ENCODE results near the gene NQO1. TPM values are rescaled to one million over a fixed set of nuclear protein-coding genes. Genes with fewer than 3 reads are reported as not detected.
A peak's percentile ranks its signal among the peaks of the same experiment; 100 is the strongest.

NQO1 gene
- 10 to 100 TPM in 1 of 2 experiments, 1 to 10 TPM in 1; 9.9 to 11.4 TPM for total RNA-seq

DNA sequence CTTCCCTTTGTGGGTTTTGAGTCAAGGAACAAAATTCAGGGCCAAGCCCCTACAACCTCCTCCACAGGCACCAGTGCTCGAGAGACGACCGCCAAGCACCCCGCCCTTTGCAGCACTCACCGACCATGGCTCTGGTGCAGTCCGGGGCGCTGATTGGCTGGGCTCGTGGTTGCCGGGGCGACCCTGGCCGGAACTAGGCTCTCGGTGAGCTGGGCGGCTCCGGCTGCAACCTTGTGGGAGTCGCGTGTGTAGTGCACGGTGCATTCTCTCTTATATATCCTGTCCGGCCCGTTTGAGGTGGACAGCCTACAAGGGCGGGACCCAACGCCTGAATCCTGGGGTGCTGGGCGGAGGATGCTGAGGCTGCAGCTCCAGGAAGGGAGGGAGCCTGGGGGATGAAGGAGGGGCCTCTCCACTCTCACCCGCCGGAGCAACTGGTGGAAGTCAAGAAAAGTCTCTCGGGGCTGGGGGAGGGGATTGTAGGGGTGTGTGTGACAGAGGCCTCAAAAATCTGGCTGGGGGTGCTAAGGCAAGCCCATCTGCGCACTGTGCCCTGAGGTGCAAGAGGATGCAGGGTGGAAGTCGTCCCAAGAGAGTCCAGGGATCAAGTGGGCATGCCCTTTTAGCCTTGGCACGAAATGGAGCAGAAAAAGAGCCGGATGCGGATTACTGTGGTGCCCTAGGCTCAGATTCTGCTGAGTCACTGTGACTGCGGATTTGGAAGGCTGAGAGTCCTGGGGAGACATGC, at the start of gene NQO1:
TSS of gene NQO1 (minus strand) at position 248 of the 748 bp plus-strand sequence. CDS start at position 127, 121 bp downstream.
- DNase-seq (peak; percentile 95), ATAC-seq (peak; percentile 99)
- POLR2A ChIA-PET: interaction anchor here (0.5 to 2.0 kb wide), 4 partner anchors 15 to 33 kb away, joined by 3 to 5 read pairs (median 4); partner anchors contain the start of gene NOB1
- Mint-ChIP-seq H3K4me3 (peak within 1 kb of the TSS; percentile 79), H3K27ac (peak within 1 kb of the TSS; percentile 89), H3K9me3 (ENCODE audit: low read depth) (no peaks in the 10 kb centered on the region), H3K36me3 (ENCODE audit: low read depth) (no peaks in the 10 kb centered on the region), H3K27me3 (no peaks in the 10 kb centered on the region), H3K4me1 (peaks cover 24% of the 10 kb centered on the region)
- CTCF ChIA-PET: interaction anchor here (0.7 to 3.6 kb wide), 6 partner anchors 18 to 319 kb away, joined by 3 to 22 read pairs (median 4); partner anchors contain the start of gene NOB1
- intact Hi-C loops (cut with DNase I, micrococcal nuclease): loop anchor here (1.0 kb wide), 3 partner anchors 28 to 340 kb away; partner anchors contain the start of genes NOB1 (in 2 of the 2), TERF2 (in 1 of the 2) and WWP2 (in 1 of the 2)

DNA sequence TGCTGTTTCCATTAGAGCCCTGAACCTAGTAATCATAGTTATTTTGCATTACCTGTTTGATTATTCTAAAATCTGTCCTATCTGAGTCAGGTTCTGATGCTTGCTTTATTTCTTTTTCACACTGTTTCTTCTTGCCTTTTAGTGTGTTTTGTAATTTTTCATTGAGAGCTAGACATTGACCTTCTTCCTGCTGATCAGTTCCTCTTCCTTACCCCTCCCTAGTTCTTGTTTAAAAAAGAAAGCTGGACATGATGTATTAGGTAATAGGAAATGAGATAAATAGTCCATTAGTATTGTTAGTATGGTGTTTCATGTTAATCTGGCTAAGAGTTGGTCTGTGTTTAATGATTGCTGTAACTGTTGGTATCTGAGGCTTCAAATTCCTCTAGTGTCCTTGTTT, 49.2 kb upstream of the NQO1 start:
- ATAC-seq: no peak
- DNase-seq: no peak
- Mint-ChIP-seq H3K4me1 (peaks cover 35% of the 10 kb centered on the region), H3K27ac (no peak overlapping the region), H3K4me3 (no peak overlapping the region), H3K27me3 (no peaks in the 10 kb centered on the region), H3K36me3 (ENCODE audit: low read depth) (peaks cover 28% of the 10 kb centered on the region), H3K9me3 (ENCODE audit: low read depth) (peaks cover 9% of the 10 kb centered on the region)
- CTCF ChIA-PET: no interaction called here
- POLR2A ChIA-PET: no interaction called here
- intact Hi-C loops (cut with DNase I, micrococcal nuclease): no loop called here

DNA sequence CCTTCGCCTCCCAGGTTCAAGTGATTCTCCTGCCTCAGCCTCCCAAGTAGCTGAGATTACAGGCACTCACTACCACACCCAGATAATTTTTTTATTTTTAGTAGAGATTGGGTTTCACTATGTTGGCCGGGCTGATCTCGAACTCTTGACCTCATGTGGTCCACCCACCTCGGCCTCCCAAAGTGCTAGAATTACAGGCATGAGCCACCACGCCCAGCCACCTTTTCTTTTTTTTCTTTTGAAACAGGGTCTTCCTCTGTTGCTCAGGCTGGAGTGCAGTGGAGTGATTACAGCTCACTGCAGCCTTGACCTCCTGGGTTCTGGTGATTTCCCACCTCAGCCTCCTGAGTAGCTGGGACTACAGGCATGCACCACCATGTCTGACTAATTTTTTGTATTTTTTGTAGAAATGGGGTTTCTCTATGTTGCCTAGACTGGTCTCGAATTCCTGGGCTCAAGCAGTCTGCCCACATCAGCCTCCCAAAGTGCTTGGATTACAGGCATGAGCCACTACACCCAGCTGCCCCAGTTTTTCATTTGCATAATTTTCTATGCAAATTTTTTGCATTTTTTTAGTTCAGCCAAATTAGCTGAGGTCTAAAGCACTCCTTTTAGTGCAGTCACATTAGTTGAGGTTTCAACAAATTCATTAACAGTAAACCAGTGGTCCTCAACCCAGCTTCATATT, 47.0 kb upstream of the NQO1 start:
- Mint-ChIP-seq H3K9me3 (ENCODE audit: low read depth) (peaks cover 9% of the 10 kb centered on the region), H3K36me3 (ENCODE audit: low read depth) (peaks cover 29% of the 10 kb centered on the region), H3K4me3 (no peak overlapping the region), H3K4me1 (peaks cover 42% of the 10 kb centered on the region), H3K27me3 (no peaks in the 10 kb centered on the region), H3K27ac (peak overlapping the region; percentile 34)
- ATAC-seq (no peak), DNase-seq (no peak)
- POLR2A ChIA-PET: interaction anchor here (1.4 kb wide), 1 partner anchor 10 kb away, joined by 3 read pairs; no protein-coding TSS in a partner anchor
- intact Hi-C loops (cut with DNase I, micrococcal nuclease): no loop called here
- CTCF ChIA-PET: interaction anchor here (0.6 to 2.6 kb wide), 2 partner anchors 19 to 267 kb away, joined by 3 to 15 read pairs; partner anchors contain the start of gene NOB1

DNA sequence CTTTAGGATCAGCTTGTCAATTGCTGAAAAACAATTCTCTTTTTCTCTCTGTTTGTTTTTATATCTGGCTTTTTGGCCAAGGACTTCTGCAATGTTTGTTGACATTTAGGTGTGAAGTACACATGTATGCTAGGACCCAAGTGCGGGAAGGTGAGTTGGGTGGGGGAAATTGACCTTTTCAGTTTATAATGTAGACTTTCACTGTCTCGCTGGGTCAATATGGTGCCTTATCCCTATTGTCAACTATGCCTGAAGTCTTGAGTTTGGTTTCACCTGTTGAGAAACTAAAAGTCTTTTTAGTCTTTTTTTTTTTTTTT, 45.2 kb upstream of the NQO1 start:
- H3K36me3 Mint-ChIP-seq (ENCODE audit: low read depth): peaks cover 28% of the 10 kb centered on the region
- no peak overlapping the region for H3K4me3 Mint-ChIP-seq
- CTCF ChIA-PET: interaction anchor here (1.0 to 2.6 kb wide), 2 partner anchors 17 to 61 kb away, joined by 3 to 15 read pairs; partner anchors contain the start of gene NOB1

DNA sequence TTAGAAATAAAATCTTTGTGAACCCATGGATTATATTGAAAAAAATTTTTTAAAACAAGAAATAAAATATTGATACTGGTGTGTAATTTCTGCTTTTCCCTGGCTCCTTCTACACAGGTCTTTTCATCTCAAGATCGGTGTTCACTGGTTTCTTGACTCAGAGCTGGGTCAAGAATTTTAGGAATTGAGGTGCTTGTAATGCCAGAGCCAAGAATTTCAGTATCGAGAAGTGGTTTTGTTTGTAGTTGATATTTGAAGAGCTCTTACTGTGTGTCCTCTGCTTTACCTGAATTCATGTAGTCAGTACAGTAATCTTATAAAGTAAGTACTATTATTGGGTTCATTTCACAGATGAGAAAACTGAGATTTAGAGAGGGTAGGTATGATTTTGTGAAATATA, 43.0 kb upstream of the NQO1 start:
- no peak for DNase-seq
- POLR2A ChIA-PET: no interaction called here
- intact Hi-C loops (cut with DNase I, micrococcal nuclease): no loop called here
- ATAC-seq: no peak
- no peak overlapping the region for H3K27ac Mint-ChIP-seq
- peaks cover 8% of the 10 kb centered on the region for H3K36me3 Mint-ChIP-seq (ENCODE audit: low read depth)
- CTCF ChIA-PET: interaction anchor here (0.5 to 1.8 kb wide), 3 partner anchors 13 to 97 kb away, joined by 3 to 9 read pairs (median 4); partner anchors contain the start of gene NOB1
- no peaks in the 10 kb centered on the region for H3K9me3 Mint-ChIP-seq (ENCODE audit: low read depth)
- H3K4me3 Mint-ChIP-seq: no peak overlapping the region
- peaks cover 66% of the 10 kb centered on the region for H3K4me1 Mint-ChIP-seq
- no peaks in the 10 kb centered on the region for H3K27me3 Mint-ChIP-seq

More for the DNA sequence above, 45.2 kb upstream of the NQO1 start:
- Mint-ChIP-seq H3K27ac (no peak overlapping the region), H3K9me3 (ENCODE audit: low read depth) (peaks cover 9% of the 10 kb centered on the region), H3K27me3 (no peaks in the 10 kb centered on the region), H3K4me1 (peaks cover 55% of the 10 kb centered on the region)
- POLR2A ChIA-PET: interaction anchor here (0.6 kb wide), 1 partner anchor 206 kb away, joined by 5 read pairs; no protein-coding TSS in a partner anchor
- no peak for ATAC-seq
- intact Hi-C loops (cut with DNase I, micrococcal nuclease): no loop called here
- DNase-seq: no peak

DNA sequence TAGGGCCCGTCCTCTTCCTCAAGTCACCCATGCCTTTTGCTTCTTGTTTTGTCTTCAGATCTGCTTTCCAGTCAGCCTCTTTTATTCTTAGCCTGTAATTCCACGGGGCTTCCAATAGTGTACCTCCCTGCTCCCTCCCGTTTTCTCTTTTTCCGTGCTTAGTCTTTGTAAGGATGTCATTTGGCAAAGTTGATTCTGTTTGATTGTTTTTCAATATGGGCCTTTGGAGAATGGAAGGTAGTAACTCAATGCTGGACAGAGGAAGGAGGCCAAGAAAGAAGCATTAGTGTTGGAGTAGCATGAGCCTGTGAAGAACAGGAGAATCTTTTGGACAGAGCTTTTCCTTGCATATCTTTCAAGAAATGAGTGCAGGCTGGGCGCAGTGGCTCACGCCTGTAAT, 42.3 kb upstream of the NQO1 start:
- intact Hi-C loops (cut with DNase I, micrococcal nuclease): no loop called here
- POLR2A ChIA-PET: no interaction called here
- CTCF ChIA-PET: interaction anchor here (0.5 to 1.8 kb wide), 3 partner anchors 12 to 98 kb away, joined by 3 to 9 read pairs (median 4); partner anchors contain the start of gene NOB1

DNA sequence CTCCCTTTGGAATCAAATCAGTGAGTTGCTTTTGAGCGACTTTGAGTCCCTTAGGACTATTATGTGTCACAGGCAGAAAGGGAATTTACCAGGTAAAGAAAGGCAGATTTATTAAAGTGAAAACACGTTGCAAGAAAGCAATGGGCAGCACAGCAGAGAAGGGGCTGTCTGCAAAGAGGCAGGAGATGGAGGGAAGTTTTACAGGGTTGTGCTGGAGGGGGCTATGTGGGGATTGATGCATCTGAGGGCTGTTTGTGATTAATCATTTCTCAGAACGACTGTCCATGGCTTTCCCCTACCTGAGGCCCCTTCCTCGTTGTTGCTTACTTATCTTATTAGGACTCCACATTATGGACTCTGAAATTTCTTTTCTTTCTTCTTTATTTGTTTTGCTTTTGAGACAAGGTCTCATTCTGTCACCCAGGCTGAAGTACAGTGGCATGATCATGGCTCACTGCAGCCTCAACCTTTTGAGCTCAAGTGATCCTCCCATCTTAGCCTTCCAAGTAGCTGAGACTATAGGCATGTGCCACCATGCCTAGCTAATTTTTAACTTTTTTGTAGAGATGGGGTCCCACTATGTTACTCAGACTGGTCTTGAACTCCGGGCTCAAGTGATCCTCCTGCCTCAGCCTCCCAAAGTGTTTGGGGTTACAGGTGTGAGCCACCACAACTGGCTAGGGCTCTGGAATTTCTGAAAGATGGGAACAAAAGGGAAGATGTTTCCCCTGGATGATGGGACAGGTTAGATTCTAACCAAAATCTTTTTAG, 41.3 kb upstream of the NQO1 start:
- H3K27me3 Mint-ChIP-seq: no peaks in the 10 kb centered on the region
- POLR2A ChIA-PET: interaction anchor here (0.6 kb wide), 1 partner anchor 27 kb away, joined by 3 read pairs; no protein-coding TSS in a partner anchor
- DNase-seq: peak; percentile 29
- H3K36me3 Mint-ChIP-seq (ENCODE audit: low read depth): peaks cover 3% of the 10 kb centered on the region
- peak; percentile 40 for ATAC-seq
- H3K9me3 Mint-ChIP-seq (ENCODE audit: low read depth): no peaks in the 10 kb centered on the region
- CTCF ChIA-PET: no interaction called here
- no peak overlapping the region for H3K4me3 Mint-ChIP-seq
- H3K4me1 Mint-ChIP-seq: peaks cover 64% of the 10 kb centered on the region
- intact Hi-C loops (cut with DNase I, micrococcal nuclease): no loop called here
- peak overlapping the region; percentile 67 for H3K27ac Mint-ChIP-seq

More for the DNA sequence above, 42.3 kb upstream of the NQO1 start:
- Mint-ChIP-seq H3K36me3 (ENCODE audit: low read depth) (peaks cover 6% of the 10 kb centered on the region), H3K4me3 (no peak overlapping the region), H3K4me1 (peaks cover 67% of the 10 kb centered on the region), H3K9me3 (ENCODE audit: low read depth) (no peaks in the 10 kb centered on the region), H3K27ac (peak overlapping the region; percentile 20), H3K27me3 (no peaks in the 10 kb centered on the region)
- DNase-seq: no peak
- ATAC-seq: no peak

DNA sequence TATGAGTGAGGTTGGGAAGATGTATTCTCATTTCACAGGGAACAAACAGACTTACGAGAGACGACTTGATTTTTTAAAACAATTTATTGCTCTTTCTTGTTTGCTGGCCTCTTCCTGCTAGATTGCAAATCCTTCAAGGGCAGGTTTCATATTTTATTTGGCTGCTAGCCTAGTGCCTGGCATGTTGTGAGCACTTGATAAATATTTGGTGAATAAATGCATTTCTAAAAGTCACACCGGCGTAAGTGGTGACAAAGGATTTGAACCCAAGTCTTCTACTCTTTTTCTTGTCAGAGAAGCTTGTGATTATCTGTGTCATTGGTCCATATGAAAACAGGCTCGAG, 37.2 kb upstream of the NQO1 start:
- DNase-seq: no peak
- Mint-ChIP-seq H3K36me3 (ENCODE audit: low read depth) (peaks cover 2% of the 10 kb centered on the region), H3K9me3 (ENCODE audit: low read depth) (no peaks in the 10 kb centered on the region), H3K27me3 (no peaks in the 10 kb centered on the region), H3K27ac (peak overlapping the region; percentile 98), H3K4me1 (peaks cover 45% of the 10 kb centered on the region), H3K4me3 (peak overlapping the region; percentile 91)
- ChIA-PET CTCF (interaction anchor here (1.2 to 2.3 kb wide), 2 partner anchors 10 to 34 kb away, joined by 3 to 8 read pairs; partner anchors contain the start of gene NOB1), POLR2A (interaction anchor here (0.6 to 1.1 kb wide), 5 partner anchors 7 to 759 kb away, joined by 3 to 4 read pairs (median 3); partner anchors contain the start of gene COG4)
- ATAC-seq: no peak
- intact Hi-C loops (cut with DNase I, micrococcal nuclease): loop anchor here in 1 of 2 experiments (2.0 to 5.0 kb wide), 5 partner anchors 199 to 631 kb away; partner anchors contain the start of genes CHTF8, COG8, NFAT5 and NIP7

DNA sequence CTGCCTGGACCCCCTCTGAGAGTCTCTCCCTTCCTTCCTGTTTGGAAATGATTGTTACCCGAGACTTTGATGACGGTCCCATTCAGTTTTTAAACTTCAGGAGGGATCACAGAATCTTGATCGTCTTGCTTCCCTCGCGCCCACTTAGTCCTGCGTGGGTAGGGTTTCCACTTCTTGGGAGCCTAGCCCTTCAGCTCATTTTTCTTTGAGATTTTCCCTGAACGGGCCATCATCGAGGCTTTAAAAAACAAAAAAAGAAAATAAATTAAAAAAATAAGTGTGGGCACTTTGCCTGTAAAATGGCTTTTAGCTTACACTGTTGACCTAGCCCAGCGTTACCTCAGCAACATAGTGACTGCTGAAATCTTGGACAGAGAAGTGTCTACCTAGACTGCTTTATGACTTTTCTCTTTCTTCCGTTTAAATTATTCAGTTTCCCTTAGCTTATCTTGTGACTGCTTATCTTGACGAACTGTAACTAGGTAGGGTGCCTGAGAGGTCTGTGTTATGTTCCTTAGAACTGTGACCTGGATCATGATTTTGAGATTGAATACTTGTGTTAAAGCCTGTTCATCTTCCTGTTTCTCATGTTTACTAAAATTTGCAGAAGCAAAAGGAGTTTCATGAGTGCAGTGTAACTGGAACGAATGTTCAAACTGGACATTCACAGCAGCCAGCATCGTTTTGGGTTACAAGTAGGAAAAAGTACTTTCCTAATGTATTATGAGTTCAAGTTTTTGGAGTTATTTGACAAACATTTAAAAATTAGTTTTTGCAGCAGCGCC, 36.6 kb upstream of the NQO1 start:
- Mint-ChIP-seq H3K4me1 (peaks cover 43% of the 10 kb centered on the region), H3K27me3 (no peaks in the 10 kb centered on the region), H3K36me3 (ENCODE audit: low read depth) (peaks cover 2% of the 10 kb centered on the region), H3K4me3 (peak overlapping the region; percentile 91), H3K9me3 (ENCODE audit: low read depth) (no peaks in the 10 kb centered on the region), H3K27ac (peak overlapping the region; percentile 98)
- ATAC-seq (peak; percentile 62), DNase-seq (no peak)
- intact Hi-C loops (cut with DNase I, micrococcal nuclease): loop anchor here in 1 of 2 experiments (1.0 to 5.0 kb wide), 7 partner anchors 37 to 631 kb away; partner anchors contain the start of genes CHTF8, COG8, NFAT5 and NIP7
- ChIA-PET CTCF (interaction anchor here (0.7 to 2.3 kb wide), 4 partner anchors 9 to 655 kb away, joined by 3 to 8 read pairs (median 4); partner anchors contain the start of gene NOB1), POLR2A (interaction anchor here (0.6 to 1.1 kb wide), 6 partner anchors 8 to 760 kb away, joined by 3 to 4 read pairs (median 3); partner anchors contain the start of genes AARS1 and COG4)
